Gastroesophageal sphincter (tissue), 3 donors: Measurements from ENCODE around the gene REPIN1.

Experiments
- EP300 ChIP-seq: sonication (generic); formaldehyde crosslinking; IDR thresholded peaks from one replicate; pipeline ENCODE4 v1.6.1; 2017; ENCODE audit warnings: antibody characterized with exemption, mild to moderate bottlenecking
- POLR2A ChIP-seq, 2 donors: fragments of 450-650 bp; IDR thresholded peaks; one replicate each; pipeline ENCODE4 v1.6.1; 2017; ENCODE audit warnings: antibody characterized with exemption in 2 of 2, mild to moderate bottlenecking in 2 of 2, moderate library complexity in 1 of 2
- POLR2AphosphoS5 ChIP-seq: sonication (generic); formaldehyde crosslinking; IDR thresholded peaks from one replicate; pipeline ENCODE4 v1.6.1; 2017; ENCODE audit warnings: antibody characterized with exemption
- TF ChIP-seq, protein P1 (sequence below), 4 experiments: fragments of 200-600 bp in 2 of 4; fragments of 450-650 bp in 2 of 4; sonication (generic) in 1 of 4; IDR thresholded peaks; one replicate each; pipeline ENCODE4 v1.5.1; 2017 to 2019; ENCODE audit warnings: antibody characterized with exemption in 4 of 4, mild to moderate bottlenecking in 2 of 4, moderate library complexity in 2 of 4

DNA sequence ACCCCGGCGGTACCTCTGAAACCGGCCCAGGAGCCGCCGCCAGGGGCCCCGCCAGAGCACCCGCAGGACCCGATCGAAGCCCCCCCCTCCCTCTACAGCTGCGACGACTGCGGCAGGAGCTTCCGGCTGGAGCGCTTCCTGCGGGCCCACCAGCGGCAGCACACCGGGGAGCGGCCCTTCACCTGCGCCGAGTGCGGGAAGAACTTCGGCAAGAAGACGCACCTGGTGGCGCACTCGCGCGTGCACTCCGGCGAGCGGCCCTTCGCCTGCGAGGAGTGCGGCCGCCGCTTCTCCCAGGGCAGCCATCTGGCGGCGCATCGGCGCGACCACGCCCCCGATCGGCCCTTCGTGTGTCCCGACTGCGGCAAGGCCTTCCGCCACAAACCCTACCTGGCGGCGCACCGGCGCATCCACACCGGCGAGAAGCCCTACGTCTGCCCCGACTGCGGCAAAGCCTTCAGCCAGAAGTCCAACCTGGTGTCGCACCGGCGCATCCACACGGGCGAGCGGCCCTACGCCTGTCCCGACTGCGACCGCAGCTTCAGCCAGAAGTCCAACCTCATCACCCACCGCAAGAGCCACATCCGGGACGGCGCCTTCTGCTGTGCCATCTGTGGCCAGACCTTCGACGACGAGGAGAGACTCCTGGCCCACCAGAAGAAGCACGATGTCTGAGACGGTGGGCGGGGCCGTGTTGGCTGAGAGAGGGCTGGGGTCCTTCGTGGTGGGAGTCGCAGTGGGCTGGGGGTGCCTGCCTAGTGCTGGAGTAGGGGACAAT is 3.8 kb downstream of the REPIN1 start:
- TF ChIP-seq, protein P1, sequence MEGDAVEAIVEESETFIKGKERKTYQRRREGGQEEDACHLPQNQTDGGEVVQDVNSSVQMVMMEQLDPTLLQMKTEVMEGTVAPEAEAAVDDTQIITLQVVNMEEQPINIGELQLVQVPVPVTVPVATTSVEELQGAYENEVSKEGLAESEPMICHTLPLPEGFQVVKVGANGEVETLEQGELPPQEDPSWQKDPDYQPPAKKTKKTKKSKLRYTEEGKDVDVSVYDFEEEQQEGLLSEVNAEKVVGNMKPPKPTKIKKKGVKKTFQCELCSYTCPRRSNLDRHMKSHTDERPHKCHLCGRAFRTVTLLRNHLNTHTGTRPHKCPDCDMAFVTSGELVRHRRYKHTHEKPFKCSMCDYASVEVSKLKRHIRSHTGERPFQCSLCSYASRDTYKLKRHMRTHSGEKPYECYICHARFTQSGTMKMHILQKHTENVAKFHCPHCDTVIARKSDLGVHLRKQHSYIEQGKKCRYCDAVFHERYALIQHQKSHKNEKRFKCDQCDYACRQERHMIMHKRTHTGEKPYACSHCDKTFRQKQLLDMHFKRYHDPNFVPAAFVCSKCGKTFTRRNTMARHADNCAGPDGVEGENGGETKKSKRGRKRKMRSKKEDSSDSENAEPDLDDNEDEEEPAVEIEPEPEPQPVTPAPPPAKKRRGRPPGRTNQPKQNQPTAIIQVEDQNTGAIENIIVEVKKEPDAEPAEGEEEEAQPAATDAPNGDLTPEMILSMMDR (IDR thresholded peaks at IDR 0.05), result no peak
- TF ChIP-seq POLR2A (IDR thresholded peaks at IDR 0.05) (no peak), POLR2AphosphoS5 (no peak), EP300 (no peak)
